ENCODE measurements around the gene PI4K2A. TPM values are rescaled to one million over a fixed set of nuclear protein-coding genes. Genes with fewer than 3 reads are reported as not detected.

Gene PI4K2A
- total RNA-seq, 4 donors from 2014 or later = 14.1 to 35.9 (median 18.5) TPM

- TF ChIP-seq CTCF (IDR thresholded peaks at IDR 0.05; ENCODE audit: low read depth) = no peak
Measured at GRCh38 chr10:97682042-97682441, 41.6 kb downstream of the PI4K2A start.

- TF ChIP-seq CTCF (IDR thresholded peaks at IDR 0.05; ENCODE audit: low read depth) = no peak
Measured at GRCh38 chr10:97683556-97684367, 43.3 kb downstream of the PI4K2A start.

- no peak for TF ChIP-seq CTCF (IDR thresholded peaks at IDR 0.05; ENCODE audit: low read depth)
Measured at GRCh38 chr10:97684866-97685394, 44.5 kb downstream of the PI4K2A start.

GRCh38 chr10:97685395-97685958 is 45.0 kb downstream of the PI4K2A start:
- no peak for TF ChIP-seq CTCF (IDR thresholded peaks at IDR 0.05; ENCODE audit: low read depth)

- no peak for TF ChIP-seq CTCF (IDR thresholded peaks at IDR 0.05; ENCODE audit: low read depth)
Measured at GRCh38 chr10:97686301-97686961, 46.0 kb downstream of the PI4K2A start.

GRCh38 chr10:97686962-97687784 is 46.7 kb downstream of the PI4K2A start, which contains the start of gene AVPI1:
Gene AVPI1, minus strand, starts transcription at chr10:97687241. Its CDS starts 7,336 bp downstream, at chr10:97679905.
- TF ChIP-seq CTCF (IDR thresholded peaks at IDR 0.05; ENCODE audit: low read depth) = no peak
